GM12878 (cell line): Measurements from ENCODE around the gene HIVEP2.

Experiments
- ATF3 ChIP-seq: IDR thresholded peaks from 2 replicates; pipeline ENCODE4 v1.6.1; 2011; ENCODE audit warnings: low read depth, mild to moderate bottlenecking, low read length, moderate library complexity, borderline replicate concordance; ENCODE audit errors: extremely low read depth
- CTCF ChIP-seq, 3 experiments: IDR thresholded peaks in 2 of 3; conservative IDR thresholded peaks in 1 of 3; 2 replicates each; pipeline ENCODE4 v1.5.1; 2011; ENCODE audit warnings: low read depth in 3 of 3, low read length in 3 of 3, mild to moderate bottlenecking in 3 of 3, control low read depth in 2 of 3, moderate library complexity in 2 of 3, inconsistent platforms in 1 of 3, mixed read lengths in 1 of 3; ENCODE audit not compliant: control insufficient read depth in 2 of 3, insufficient read depth in 1 of 3; ENCODE audit errors: extremely low read depth in 1 of 3

DNA sequence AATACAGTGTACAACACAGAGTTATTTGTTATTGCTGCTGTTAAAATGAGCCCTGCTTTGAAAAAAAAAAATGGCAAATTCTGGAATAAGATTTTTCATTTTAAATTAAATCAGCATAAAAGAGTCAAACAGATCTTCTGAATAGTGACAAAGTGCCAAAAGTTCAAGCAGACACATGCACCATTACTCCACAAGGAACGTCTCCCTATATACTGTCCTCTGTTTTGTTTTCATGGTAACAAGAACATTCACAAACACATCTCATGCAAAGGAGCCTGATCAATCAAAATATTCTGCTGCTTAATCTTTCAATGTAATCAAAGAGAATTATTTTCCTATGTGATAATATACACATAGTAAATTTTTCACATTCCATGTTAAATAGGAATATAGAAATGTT lies 2.7 kb downstream of the HIVEP2 start:
- TF ChIP-seq CTCF (IDR thresholded peaks at IDR 0.05 in 2 of 3, conservative IDR thresholded peaks at IDR 0.05 in 1 of 3; ENCODE audit: control insufficient read depth in 2 of 3, extremely low read depth in 1 of 3, insufficient read depth in 1 of 3, low read depth in 3 of 3, low read length in 3 of 3), result no peak
- no peak for TF ChIP-seq ATF3
